ENCODE data around the gene KAZN.

The KAZN gene

GRCh38 chr1:14922942-14923726 is 324.6 kb downstream of the KAZN start:
- DNase-seq = no peak

- DNase-seq = peak; percentile 12
Observed at GRCh38 chr1:14923727-14924452, 325.4 kb downstream of the KAZN start.

- no peak for DNase-seq
Observed at GRCh38 chr1:14924455-14925331, 326.2 kb downstream of the KAZN start.

- DNase-seq = no peak
Observed at GRCh38 chr1:14925336-14926136, 327.1 kb downstream of the KAZN start.

GRCh38 chr1:14926229-14926628 is 327.7 kb downstream of the KAZN start:
- no peak for DNase-seq

- no peak for DNase-seq
Observed at GRCh38 chr1:14926818-14927575, 328.5 kb downstream of the KAZN start.

- no peak for DNase-seq
Observed at GRCh38 chr1:14928412-14928811, 329.9 kb downstream of the KAZN start.

- no peak for DNase-seq
Observed at GRCh38 chr1:14928886-14929546, 330.5 kb downstream of the KAZN start.

GRCh38 chr1:14929547-14930246 is 331.2 kb downstream of the KAZN start:
- no peak for DNase-seq

GRCh38 chr1:14930247-14930965 is 331.9 kb downstream of the KAZN start:
- no peak for DNase-seq

- no peak for DNase-seq
Observed at GRCh38 chr1:14932034-14932638, 333.7 kb downstream of the KAZN start.

GRCh38 chr1:14934867-14935266 is 336.4 kb downstream of the KAZN start:
- DNase-seq = no peak

GRCh38 chr1:14936815-14937214 is 338.3 kb downstream of the KAZN start:
- DNase-seq = no peak

GRCh38 chr1:14937288-14937949 is 338.9 kb downstream of the KAZN start:
- no peak for DNase-seq

GRCh38 chr1:14939527-14940284 is 341.2 kb downstream of the KAZN start:
- DNase-seq = no peak

GRCh38 chr1:14940285-14940870 is 341.9 kb downstream of the KAZN start:
- DNase-seq = no peak

GRCh38 chr1:14941864-14942263 is 343.4 kb downstream of the KAZN start:
- no peak for DNase-seq

Data from stimulated activated naive CD4-positive, alpha-beta T cell treated with Interleukin-2 at 50 U/mL for 16 hours (primary cell).